ENCODE measurements around the gene TCF25.
"Not testable (repeated sequence)": the region's sequence is repeated elsewhere in the genome, so short reads cannot be mapped to it uniquely, and the experiment has no call there.

Gene TCF25

DNA sequence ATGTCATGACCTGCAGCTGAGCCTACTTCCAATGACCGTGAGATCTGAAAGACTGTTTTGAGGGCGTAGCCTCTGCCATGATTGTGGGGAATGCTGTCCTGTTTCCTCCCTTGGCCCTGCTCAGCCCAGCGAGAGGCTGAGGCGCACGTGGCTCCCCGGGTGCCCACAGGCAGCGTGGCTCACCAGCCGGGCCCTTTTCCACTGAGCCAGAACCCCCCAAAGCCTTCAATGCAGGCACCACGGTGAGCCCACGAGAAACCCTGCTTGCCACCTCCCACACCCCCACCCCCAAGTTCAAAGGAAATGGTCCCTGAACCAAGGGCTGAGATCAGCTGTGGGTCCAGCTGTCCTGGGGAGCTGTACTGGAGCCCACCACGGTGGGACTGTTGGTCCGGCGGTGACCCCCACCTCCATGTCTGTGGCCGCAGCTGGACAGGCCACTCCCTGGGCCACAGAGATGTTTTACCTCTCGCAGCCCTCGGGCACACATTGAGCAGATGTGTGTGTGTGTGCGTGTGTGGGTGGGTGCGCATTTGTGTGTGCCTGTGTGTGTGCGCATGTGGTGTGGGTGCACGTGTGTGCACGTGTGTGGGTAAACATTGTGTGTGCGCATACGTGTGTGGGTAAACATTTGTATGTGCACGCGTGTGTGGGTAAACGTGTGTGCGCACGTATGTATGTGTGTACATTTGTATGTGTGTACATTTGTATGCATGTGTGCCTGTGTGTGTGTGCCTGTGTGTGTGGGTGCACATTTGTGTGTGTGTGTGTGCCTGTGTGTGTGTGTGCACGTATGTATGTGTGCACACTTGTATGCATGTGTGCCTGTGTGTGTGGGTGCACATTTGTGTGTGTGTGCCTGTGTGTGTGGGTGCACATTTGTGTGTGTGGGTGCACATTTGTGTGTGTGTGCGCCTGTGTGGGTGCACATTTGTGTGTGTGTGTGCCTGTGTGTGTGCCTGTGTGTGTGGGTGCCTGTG, 40.3 kb downstream of the TCF25 start:
- H3K4me3 ChIP-seq (ENCODE audit: low read depth, low read length), result no peak overlapping the region
- DNase-seq (ENCODE audit: low read depth), result no peak
- TF ChIP-seq, protein P1, sequence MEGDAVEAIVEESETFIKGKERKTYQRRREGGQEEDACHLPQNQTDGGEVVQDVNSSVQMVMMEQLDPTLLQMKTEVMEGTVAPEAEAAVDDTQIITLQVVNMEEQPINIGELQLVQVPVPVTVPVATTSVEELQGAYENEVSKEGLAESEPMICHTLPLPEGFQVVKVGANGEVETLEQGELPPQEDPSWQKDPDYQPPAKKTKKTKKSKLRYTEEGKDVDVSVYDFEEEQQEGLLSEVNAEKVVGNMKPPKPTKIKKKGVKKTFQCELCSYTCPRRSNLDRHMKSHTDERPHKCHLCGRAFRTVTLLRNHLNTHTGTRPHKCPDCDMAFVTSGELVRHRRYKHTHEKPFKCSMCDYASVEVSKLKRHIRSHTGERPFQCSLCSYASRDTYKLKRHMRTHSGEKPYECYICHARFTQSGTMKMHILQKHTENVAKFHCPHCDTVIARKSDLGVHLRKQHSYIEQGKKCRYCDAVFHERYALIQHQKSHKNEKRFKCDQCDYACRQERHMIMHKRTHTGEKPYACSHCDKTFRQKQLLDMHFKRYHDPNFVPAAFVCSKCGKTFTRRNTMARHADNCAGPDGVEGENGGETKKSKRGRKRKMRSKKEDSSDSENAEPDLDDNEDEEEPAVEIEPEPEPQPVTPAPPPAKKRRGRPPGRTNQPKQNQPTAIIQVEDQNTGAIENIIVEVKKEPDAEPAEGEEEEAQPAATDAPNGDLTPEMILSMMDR (conservative IDR thresholded peaks at IDR 0.05; ENCODE audit: low read depth, low read length), result no peak

DNA sequence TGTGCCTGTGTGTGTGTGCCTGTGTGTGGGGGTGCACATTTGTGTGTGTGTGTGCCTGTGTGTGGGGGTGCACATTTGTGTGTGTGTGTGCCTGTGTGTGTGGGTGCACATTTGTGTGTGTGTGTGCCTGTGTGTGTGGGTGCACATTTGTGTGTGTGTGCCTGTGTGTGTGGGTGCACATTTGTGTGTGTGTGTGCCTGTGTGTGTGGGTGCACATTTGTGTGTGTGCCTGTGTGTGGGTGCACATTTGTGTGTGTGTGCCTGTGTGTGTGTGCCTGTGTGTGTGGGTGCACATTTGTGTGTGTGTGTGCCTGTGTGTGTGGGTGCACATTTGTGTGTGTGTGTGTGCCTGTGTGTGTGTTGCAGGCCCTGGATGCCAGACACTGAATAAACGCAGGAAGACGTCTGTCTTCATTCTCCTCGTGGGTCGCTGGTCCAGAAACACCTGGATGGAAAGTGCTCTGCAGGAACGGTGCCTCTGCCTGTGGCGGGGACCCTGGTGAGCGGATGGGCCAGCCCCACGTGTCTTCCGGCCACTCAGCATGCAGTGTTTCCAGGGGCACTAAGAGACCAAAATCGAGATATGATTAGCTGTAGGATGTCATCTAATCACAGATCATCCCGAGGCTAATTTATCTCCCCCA, 41.4 kb downstream of the TCF25 start:
- not testable (repeated sequence) for DNase-seq (ENCODE audit: low read depth)

DNA sequence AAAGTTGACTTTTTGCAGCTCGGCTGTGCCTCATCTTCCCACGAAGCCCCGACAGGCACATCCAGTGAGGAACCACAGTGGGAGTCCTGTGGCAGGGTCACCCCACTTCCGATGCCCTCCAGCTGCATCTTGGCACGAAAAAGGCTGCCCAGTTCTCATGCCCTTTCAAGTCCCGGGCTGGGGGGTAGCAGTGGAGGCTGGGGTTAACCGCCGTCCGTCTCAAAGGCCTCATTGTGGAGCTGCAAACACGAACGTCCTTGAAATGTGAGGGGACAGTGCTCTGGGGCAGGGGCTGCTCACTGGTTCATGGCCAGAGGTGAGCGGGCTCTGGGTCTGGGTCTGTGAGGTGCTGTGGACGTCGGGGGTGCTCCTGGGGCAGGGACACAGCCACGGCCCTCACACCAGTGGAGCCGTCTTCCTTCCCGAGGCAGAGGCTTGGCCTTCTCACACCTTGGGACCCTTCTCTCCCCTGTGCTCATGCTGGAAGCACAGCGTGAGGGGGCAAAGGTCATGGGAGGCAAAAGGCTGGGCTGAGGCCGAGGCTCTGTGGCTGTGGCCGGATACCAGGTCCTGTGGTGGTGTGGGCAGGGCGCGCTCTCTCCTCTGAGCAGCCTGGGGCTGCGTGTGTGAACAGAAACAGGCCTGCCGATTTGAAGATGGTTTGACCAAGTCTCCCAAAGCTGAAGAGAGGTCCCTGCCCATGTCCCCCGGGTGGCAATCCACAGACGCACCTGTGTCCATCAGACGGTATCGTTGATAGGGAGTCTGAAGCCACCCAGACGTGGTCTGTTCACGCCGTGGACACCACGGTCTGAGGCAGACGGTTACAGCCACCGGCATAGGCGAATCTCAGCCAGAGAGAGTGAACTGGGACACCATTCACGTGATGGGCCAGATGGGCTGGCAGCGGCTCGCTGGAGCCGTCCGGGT, 42.2 kb downstream of the TCF25 start:
- TF ChIP-seq, protein P1 (conservative IDR thresholded peaks at IDR 0.05; ENCODE audit: low read depth, low read length), result no peak
- no peak overlapping the region for H3K4me3 ChIP-seq (ENCODE audit: low read depth, low read length)
- no peak for DNase-seq (ENCODE audit: low read depth)

More for the DNA sequence above, 41.4 kb downstream of the TCF25 start:
- not testable (repeated sequence) for H3K4me3 ChIP-seq (ENCODE audit: low read depth, low read length)

DNA sequence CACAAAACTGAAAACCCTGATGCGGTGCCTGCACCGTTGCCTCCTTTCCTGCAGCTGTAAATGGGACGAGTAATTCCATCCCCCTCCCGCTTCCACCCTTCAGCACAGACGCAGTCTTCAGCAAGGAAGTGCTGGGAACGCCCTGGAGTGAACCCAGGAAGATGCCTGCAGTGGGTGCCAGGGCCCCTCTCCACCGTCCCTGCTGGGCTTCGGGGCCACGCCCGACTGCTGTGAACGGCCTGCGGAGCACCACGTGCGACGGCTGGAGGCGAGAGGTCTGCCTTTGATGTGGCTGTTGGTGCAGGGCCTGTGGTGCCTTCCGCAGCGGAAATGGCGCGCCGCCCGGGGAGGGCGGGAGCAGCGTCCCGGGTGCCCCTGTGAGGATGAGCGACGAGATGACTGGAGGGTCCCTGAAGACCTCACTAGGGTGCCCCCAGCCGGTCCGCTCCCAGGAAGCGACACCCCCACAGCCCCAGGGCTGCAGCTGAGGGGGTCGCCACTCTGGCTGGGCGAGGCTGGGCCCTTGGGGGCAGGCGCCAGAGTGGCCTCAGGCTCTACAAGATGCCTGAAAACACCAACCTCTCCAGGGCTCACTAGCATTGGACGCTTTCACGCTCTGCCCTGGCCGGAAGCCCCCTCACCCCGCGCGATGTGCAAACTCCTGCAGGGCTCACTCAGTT, 44.5 kb downstream of the TCF25 start:
- TF ChIP-seq, protein P1 (conservative IDR thresholded peaks at IDR 0.05; ENCODE audit: low read depth, low read length), result no peak
- DNase-seq (ENCODE audit: low read depth), result peak; percentile 93
- peak overlapping the region; percentile 51 for H3K4me3 ChIP-seq (ENCODE audit: low read depth, low read length)

DNA sequence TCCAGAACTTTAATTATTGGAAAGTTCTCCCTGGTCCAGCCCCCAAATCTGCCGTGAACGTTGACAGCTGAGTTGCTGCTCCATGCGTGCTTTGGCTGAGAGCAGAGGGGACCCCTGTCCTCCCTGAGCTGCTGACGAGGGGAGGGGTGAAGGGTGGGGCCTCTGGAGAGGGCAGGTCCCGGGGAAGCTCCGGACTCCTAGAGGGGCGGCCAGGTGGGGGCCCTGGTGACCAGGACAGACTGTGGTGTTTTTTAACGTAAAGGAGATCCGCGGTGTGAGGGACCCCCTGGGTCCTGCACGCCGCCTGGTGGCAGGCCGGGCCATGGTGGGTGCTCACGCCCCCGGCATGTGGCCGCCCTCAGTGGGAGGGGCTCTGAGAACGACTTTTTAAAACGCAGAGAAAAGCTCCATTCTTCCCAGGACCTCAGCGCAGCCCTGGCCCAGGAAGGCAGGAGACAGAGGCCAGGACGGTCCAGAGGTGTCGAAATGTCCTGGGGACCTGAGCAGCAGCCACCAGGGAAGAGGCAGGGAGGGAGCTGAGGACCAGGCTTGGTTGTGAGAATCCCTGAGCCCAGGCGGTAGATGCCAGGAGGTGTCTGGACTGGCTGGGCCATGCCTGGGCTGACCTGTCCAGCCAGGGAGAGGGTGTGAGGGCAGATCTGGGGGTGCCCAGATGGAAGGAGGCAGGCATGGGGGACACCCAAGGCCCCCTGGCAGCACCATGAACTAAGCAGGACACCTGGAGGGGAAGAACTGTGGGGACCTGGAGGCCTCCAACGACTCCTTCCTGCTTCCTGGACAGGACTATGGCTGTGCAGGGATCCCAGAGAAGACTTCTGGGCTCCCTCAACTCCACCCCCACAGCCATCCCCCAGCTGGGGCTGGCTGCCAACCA, 45.3 kb downstream of the TCF25 start, which contains the start of gene MC1R:
Gene MC1R (plus strand): TSS at position 410 of the 895 bp plus-strand sequence. CDS start 397 bp downstream, at position 807.
- DNase-seq (ENCODE audit: low read depth), result peak; percentile 54
- TF ChIP-seq, protein P1 (conservative IDR thresholded peaks at IDR 0.05; ENCODE audit: low read depth, low read length), result peak; percentile 69
- peak within 1 kb of the TSS; percentile 51 for H3K4me3 ChIP-seq (ENCODE audit: low read depth, low read length)
